Activated CD4-positive, CD25-positive, alpha-beta regulatory T cell treated with anti-CD3 and anti-CD28 coated beads, Interleukin-2, amount 50 U/mL, for 16 hours (primary cell): ENCODE results near the gene ECPAS.
"Not testable (repeated sequence)": the region's sequence is repeated elsewhere in the genome, so short reads cannot be mapped to it uniquely, and the experiment has no call there.

Source experiments
- DNase-seq: peaks from one replicate; pipeline ENCODE4 v3.0.0-alpha.2; 2020; ENCODE audit warnings: low read depth, low spot score

ECPAS gene

DNA sequence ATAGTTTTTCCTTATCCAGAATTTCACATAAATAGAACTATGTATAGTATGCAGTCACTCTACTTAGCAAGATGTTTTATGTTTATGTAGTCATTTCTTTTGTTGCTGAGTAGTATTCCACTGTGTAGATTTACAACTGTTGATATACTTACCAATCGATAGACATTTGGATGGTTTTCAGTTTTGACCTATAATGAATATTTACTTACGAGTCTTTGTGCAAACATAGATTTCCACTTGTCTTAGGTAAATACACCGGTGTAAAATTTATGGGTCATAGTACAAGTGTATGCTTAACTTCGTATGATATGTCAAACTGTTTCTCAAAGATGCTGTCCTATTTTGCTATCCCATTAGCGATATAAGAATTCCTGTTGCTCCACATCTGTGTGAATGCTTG, 134.4 kb downstream of the ECPAS start:
- no peak for DNase-seq

DNA sequence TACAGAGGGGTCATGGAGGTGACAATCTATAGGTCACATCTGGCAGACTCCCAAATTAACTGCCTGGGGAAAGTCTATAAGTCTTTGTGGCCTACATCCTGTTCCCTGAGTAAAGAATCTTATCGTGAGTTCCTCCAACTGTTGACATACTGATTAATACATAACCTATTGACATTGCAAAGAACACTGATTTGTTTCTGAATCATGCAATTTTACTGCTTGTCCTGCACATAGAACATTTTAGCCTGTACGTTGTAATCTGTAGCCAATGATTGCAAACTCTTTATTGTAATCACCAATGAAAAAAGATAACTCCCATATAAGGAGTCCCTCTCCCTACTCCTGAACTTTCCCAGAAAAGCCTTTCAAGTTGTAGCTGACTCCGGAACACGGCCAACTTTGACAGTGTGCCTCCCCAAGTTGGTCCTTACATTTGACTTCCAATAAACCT, 135.3 kb downstream of the ECPAS start:
- no peak for DNase-seq

DNA sequence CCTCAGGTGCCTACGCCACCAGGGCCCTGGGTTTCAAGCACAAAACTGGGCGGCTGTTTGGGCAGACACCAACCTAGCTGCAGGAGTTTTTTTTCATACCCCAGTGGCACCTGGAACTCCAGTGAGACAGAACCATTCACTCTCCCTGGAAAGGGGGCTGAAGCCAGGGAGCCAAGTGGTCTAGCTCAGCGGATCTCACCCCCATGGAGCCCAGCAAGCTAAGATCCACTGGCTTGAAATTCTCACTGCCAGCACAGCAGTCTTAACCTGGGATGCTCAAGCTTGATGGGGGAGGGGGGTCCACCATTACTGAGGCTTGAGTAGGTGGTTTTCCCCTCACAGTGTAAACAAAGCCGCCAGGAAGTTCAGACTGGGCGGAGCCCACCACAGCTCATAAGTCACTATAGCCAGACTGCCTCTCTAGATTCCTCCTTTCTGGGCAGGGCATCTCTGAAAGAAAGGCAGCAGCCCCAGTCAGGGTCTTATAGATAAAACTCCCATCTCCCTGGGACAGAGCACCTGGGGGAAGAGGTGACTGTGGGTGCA, 149.8 kb downstream of the ECPAS start:
- not testable (repeated sequence) for DNase-seq

DNA sequence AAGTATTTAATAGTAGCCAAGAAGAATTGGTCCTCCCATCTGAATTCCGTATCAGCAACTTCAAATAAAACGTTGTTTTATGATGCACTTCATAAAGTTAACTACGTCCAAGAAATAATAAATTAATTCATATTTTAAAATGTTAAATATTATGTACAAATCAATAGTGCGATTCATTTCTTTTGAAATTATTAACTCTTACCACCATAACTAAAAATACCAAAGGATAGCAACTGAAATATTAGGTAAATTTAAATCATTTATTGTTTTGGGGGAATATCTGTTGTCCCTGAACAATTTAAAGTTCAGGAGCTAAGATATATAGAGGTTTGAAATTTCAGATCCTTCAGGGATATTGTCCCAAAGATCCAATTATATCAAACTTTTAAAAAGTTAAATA, 154.1 kb downstream of the ECPAS start, which contains the start of gene OR2K2:
Gene OR2K2 (minus strand): TSS at position 101 of the 400 bp plus-strand sequence. CDS start 1,791 bp downstream, outside the sequence.
- DNase-seq: no peak

DNA sequence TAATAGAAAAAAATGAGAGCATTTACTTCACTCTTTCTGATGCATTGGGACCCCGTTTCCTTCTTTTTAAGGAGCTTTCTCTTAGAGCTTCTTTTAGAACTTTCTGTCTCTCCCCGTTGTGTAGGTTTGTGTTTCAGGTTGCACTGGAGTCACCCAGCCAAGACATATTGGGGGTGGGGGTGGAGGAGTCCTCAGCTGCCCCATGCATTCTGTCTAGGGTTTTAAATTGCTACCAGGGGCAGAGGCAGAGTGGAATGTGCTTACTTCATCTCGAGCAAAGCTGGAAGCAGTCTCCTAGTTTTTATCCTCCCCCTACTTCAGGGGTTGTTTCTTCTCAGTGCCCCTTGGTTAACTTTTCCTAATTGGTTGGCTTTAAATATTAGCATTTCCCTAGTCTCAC, 163.6 kb downstream of the ECPAS start:
- no peak for DNase-seq

DNA sequence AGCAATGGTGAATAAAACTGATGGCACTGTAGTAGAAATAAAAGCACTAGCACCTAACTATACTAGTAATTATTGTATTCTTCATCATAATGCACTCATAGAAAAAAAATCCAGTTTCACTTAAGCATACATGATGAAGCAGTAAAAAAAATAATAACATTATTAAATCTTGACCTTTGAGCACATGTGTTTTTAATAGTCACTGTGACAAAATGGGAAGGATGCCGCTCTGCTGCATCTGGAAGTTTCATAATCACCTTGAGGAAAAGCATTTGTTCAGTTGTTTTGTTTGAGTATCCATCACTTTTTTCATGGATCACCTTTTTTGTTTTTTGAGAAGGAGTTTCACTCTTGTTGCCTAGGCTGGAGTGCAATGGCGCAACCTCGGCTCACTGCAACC, 167.4 kb downstream of the ECPAS start:
- no peak for DNase-seq
